Esophagus muscularis mucosa (tissue), 3 donors: Measurements from ENCODE around the gene ARHGAP15.

Source experiments
- CTCF ChIP-seq, 3 experiments: fragments of 200-600 bp in 2 of 3; fragments of 450-650 bp in 1 of 3; sonication (generic) in 2 of 3; IDR thresholded peaks; one replicate each; pipeline ENCODE4 v1.5.1; 2017 to 2019; ENCODE audit warnings: antibody characterized with exemption in 3 of 3, mild to moderate bottlenecking in 2 of 3, moderate library complexity in 1 of 3
- POLR2A ChIP-seq: fragments of 450-650 bp; IDR thresholded peaks from one replicate; pipeline ENCODE4 v1.6.1; 2017; ENCODE audit warnings: antibody characterized with exemption, moderate library complexity, mild to moderate bottlenecking, low read depth

- TF ChIP-seq CTCF (IDR thresholded peaks at IDR 0.05) (no peak), POLR2A (no peak)
Observed at GRCh38 chr2:143480601-143481236, 351.5 kb downstream of the ARHGAP15 start.
